ENCODE results near the gene CBX5. TPM values are rescaled to one million over a fixed set of nuclear protein-coding genes. Genes with fewer than 3 reads are reported as not detected.

The CBX5 gene
- total RNA-seq, 4 donors from 2014 or later: 23.7 to 45.7 (median 33.6) TPM

DNA sequence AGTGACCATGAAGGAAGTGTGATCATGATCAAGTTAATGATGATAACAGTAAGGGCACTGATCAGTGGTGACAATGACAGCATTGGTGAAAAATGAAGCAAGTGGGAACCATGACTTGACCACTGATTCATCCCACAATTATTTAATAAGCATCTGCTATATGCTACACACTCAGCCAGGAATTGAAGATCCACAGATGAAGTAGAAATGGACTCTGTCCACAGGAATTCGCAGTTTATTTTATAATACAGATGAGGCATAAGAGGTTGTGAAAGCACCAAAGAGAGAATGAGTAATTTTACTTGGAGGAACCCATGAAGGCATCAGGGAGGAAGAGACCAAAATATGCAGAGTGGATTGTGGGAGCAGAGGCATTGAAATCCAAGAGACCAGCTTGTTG, 57.3 kb downstream of the CBX5 start:
- no peaks in the 10 kb centered on the region for H3K36me3 ChIP-seq
- H3K4me3 ChIP-seq: no peak overlapping the region
- TF ChIP-seq POLR2A (IDR thresholded peaks at IDR 0.05) (no peak), EP300 (IDR thresholded peaks at IDR 0.05) (no peak), POLR2AphosphoS5 (IDR thresholded peaks at IDR 0.05) (no peak)
- TF ChIP-seq, protein P1, sequence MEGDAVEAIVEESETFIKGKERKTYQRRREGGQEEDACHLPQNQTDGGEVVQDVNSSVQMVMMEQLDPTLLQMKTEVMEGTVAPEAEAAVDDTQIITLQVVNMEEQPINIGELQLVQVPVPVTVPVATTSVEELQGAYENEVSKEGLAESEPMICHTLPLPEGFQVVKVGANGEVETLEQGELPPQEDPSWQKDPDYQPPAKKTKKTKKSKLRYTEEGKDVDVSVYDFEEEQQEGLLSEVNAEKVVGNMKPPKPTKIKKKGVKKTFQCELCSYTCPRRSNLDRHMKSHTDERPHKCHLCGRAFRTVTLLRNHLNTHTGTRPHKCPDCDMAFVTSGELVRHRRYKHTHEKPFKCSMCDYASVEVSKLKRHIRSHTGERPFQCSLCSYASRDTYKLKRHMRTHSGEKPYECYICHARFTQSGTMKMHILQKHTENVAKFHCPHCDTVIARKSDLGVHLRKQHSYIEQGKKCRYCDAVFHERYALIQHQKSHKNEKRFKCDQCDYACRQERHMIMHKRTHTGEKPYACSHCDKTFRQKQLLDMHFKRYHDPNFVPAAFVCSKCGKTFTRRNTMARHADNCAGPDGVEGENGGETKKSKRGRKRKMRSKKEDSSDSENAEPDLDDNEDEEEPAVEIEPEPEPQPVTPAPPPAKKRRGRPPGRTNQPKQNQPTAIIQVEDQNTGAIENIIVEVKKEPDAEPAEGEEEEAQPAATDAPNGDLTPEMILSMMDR (IDR thresholded peaks at IDR 0.05): no peak
- H3K9me3 ChIP-seq: no peaks in the 10 kb centered on the region
- H3K27me3 ChIP-seq: peaks cover 3% of the 10 kb centered on the region
- no peak overlapping the region for H3K27ac ChIP-seq
- H3K4me1 ChIP-seq: peaks cover 5% of the 10 kb centered on the region
- DNase-seq (ENCODE audit: low spot score in 2 of 2): no peak
- 81% methylated on average over 1 of the region's 1 CpG for WGBS

DNA sequence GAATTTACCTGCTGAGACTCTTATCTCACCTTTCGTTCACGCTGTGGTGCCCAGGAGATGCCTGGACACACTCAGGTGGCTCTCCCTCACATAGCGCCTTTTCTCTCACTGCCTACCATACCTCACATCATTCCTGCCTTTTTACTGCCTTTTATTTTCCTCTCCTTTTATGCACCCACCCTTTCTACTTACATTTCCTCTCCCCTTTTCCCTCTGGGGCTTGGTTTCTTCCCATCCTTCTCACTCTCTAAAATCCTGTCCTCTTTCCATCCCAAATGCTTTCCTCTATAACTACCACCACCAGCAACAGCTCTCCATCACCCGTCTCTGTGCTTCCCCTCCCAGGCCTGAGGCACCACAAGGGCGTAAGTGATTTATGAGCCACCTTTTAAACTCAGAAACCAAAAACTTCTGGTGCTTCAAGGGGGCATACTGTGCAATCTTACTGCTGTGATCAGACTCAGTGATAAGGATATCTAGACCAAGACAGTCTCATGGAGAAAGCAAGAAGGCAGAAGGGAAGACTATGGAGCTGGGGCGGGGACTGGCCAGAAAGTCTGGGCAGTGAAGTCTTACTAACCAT, 58.4 kb downstream of the CBX5 start:
- no peak for TF ChIP-seq EP300 (IDR thresholded peaks at IDR 0.05)
- no peak for TF ChIP-seq POLR2AphosphoS5 (IDR thresholded peaks at IDR 0.05)
- TF ChIP-seq, protein P1 (IDR thresholded peaks at IDR 0.05): no peak
- no peak for TF ChIP-seq POLR2A (IDR thresholded peaks at IDR 0.05)
- Histone ChIP-seq H3K9me3 (no peaks in the 10 kb centered on the region), H3K27ac (no peak overlapping the region), H3K4me1 (peaks cover 16% of the 10 kb centered on the region), H3K4me3 (no peak overlapping the region), H3K36me3 (no peaks in the 10 kb centered on the region), H3K27me3 (peaks cover 3% of the 10 kb centered on the region)
- WGBS: 80% methylated on average over 6 of the region's 6 CpGs
- DNase-seq (ENCODE audit: low spot score in 2 of 2): no peak

DNA sequence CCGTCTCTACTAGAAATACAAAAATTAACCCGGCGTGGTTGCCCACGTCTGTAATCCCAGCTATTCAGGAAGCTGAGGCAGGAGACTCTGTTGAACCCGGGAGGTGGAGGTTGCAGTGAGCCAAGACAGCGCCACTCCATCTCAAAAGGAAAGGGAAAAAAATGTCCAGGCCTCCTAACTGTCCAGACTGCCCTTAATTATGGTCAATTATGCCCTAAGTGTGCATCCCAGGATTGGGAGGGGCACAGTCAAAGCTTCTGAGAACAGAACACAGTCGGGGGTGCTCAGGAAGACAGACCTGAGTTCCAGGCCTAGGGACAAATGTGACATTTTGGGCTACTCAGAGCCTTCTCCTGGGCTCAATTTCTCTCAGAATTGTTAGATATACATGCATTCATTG, 59.4 kb downstream of the CBX5 start:
- no peak overlapping the region for H3K27ac ChIP-seq
- DNase-seq (ENCODE audit: low spot score in 2 of 2): no peak
- peaks cover 3% of the 10 kb centered on the region for H3K27me3 ChIP-seq
- no peaks in the 10 kb centered on the region for H3K9me3 ChIP-seq
- WGBS: 72% methylated on average over 7 of the region's 7 CpGs
- TF ChIP-seq EP300 (IDR thresholded peaks at IDR 0.05): no peak
- TF ChIP-seq, protein P1 (IDR thresholded peaks at IDR 0.05): no peak
- TF ChIP-seq POLR2AphosphoS5 (IDR thresholded peaks at IDR 0.05): no peak
- TF ChIP-seq POLR2A (IDR thresholded peaks at IDR 0.05): no peak
- no peak overlapping the region for H3K4me3 ChIP-seq
- peaks cover 19% of the 10 kb centered on the region for H3K4me1 ChIP-seq
- H3K36me3 ChIP-seq: no peaks in the 10 kb centered on the region

DNA sequence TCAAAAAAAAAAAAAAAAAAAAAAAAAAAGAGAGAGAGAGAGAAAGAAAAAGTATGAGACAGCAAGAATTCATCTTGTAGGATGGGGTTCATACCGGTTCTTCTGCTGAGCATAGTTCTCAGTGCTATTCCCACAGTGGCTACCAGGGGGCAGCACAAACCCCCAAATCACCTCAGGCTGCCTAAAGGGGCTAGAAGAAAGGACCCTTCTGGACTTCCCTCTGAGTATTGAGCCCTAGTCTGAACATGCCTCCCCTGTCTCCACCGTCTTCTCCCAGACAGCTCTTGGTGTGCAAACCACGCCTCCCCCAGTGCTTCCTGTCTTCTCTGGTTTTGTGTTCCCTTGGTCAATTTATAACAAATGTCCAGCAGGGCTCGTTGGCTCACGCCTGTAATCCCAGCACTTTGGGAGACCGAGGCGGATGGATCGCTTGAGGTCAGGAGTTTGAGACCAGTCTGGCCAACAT, 59.8 kb downstream of the CBX5 start:
- H3K9me3 ChIP-seq: no peaks in the 10 kb centered on the region
- no peak overlapping the region for H3K4me3 ChIP-seq
- H3K4me1 ChIP-seq: peaks cover 21% of the 10 kb centered on the region
- DNase-seq (ENCODE audit: low spot score in 2 of 2): no peak
- peaks cover 3% of the 10 kb centered on the region for H3K27me3 ChIP-seq
- no peaks in the 10 kb centered on the region for H3K36me3 ChIP-seq
- 36% methylated on average over 8 of the region's 8 CpGs for WGBS
- no peak for TF ChIP-seq POLR2A (IDR thresholded peaks at IDR 0.05)
- TF ChIP-seq, protein P1 (IDR thresholded peaks at IDR 0.05): peak; percentile 45 to 60
- H3K27ac ChIP-seq: no peak overlapping the region

DNA sequence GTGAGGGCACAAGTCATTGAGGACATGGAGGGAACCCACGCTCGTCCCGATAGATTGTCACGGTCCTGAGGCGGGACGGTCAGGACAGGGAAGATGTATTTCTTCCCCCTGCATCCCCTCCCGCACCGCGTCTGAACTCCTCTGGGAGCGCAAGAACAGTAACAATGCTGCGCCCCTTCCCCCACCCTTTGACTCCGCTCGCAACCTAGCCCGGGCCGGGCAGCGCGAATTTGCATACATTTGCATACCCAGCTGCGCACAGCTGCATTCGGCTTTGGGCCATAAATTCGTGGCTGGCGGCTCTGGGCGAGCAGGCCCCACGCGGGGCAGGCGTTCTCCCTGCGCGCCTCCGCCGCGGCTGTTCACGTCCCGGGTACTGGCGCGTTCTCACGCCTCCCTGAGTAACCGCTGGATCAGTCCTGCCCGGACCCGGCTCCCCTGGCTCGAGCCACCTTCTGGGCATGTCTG, 62.1 kb downstream of the CBX5 start:
- TF ChIP-seq POLR2A (IDR thresholded peaks at IDR 0.05) (no peak), POLR2AphosphoS5 (IDR thresholded peaks at IDR 0.05) (no peak), EP300 (IDR thresholded peaks at IDR 0.05) (no peak)
- TF ChIP-seq, protein P1 (IDR thresholded peaks at IDR 0.05): no peak
- DNase-seq (ENCODE audit: low spot score in 2 of 2): peak in 1 of 2 donors; percentile 78
- peak overlapping the region; percentile 36 for H3K4me3 ChIP-seq
- no peak overlapping the region for H3K27ac ChIP-seq
- H3K27me3 ChIP-seq: peaks cover 3% of the 10 kb centered on the region
- 13% methylated on average over 27 of the region's 39 CpGs for WGBS
- H3K36me3 ChIP-seq: no peaks in the 10 kb centered on the region
- no peaks in the 10 kb centered on the region for H3K9me3 ChIP-seq
- peaks cover 31% of the 10 kb centered on the region for H3K4me1 ChIP-seq
